Muscle of arm (tissue), 12 donors: ENCODE measurements around the gene FAM81A. TPM values are rescaled to one million over a fixed set of nuclear protein-coding genes. Genes with fewer than 3 reads are reported as not detected.

Source experiments
- DNase-seq: peaks from one replicate; pipeline ENCODE4 v3.0.0-alpha.2; 2013
- polyA plus RNA-seq, 12 donors: library from polyadenylated mRNA; unstranded; fragments of 120-200 nt; gene quantifications; one replicate each; pipeline ENCODE4 v1.2.1, GENCODE V29; 2013; ENCODE audit not compliant: insufficient read length in 12 of 12

Gene FAM81A
- polyA plus RNA-seq, 12 donors: 0.66 to 2.1 (median 1.2) TPM; not detected in 2

DNA sequence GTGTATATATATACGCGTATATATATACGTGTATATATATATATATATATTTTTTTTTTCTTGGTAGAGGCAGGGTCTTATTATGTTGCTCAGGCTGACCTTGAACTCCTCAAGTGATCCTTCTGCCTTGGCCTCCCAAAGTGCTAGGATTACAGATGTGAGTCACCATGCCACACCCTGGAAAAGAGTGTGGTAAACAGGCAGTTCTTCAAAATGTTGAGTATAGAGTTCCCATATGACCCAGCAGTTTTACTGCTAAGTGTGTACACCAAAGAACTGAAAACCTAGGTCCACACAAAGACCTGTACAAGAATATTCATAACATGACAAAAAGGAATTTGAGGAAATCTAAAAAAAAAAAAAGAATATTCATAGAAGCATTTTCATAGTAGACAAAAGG is 101.8 kb downstream of the FAM81A start:
- DNase-seq: no peak

DNA sequence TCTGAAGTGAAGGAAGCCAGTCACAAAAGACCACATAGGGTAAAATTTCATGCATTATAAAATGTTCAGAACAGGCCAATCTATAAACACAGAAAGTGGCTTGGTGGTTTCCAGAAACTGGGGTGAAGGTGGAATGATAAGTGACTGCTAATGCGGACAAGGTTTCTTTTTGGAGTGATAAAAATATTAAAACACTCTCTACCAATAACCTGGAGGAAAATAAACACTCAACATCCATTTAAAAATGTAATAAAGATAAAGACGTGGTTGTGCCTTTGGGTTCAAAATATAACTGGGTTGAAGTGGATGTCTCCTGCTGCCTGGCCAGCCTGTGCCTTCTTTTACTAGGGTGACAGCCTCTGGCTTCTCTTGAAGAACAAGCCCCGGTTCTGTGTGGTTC is 102.7 kb downstream of the FAM81A start:
- no peak for DNase-seq

DNA sequence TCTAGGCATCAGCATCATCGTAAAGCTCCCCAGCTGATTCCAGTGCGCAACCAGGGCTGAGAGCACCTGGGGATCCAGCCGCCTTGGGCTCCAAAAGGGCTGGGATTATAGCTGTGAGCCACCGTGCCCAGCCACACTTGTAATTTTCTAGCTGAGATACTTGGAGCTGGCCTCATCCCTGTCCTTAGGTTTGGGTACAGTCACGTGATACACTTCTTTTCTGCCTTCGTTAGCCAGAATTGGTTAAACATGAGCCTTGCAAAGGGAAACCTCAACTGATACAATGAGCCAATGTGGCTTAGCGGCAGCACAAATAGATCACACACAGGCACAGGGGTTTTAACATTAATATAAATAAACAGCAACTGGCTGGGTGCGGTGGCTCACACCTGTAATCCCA is 103.8 kb downstream of the FAM81A start:
- DNase-seq: no peak

DNA sequence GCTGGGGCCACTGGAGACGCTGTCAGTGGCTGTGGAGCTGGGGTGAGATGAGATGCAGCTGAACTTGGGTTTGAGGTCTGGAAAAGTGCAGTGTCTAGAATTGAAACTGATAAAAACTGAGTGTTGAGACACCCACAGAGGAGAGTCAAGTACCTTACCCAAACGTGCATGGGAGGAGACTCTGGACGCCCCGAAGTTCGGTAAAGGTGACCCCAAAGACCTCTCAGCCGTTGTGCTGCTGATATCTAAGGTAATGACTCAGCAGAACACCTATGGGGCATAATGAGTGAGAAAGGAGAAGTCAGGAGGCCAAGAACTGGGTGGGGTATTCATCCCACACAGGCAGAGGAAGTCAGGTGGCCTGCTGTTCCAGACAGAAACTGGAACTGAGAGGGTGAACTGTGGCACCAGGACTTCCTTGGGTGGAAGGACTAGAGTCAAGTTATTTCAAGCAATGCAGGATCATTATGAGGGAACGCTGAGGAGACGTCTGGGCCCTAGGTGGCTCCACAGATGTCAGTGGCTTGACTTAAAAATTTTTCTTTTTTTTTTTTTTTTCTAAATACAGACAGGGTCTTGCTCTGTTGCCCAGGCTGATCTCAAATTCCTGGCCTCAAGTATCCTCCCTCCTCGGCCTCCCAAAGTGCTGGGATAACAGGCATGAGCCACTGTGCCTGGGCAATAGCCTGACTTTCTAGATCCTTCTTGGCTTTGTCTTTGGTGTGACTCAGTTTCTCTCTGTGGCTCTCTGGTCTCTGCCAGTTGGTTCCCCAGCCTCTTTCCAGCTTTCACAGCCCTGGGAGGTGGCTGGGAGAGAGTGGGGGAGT is 105.9 kb downstream of the FAM81A start:
- DNase-seq: no peak

DNA sequence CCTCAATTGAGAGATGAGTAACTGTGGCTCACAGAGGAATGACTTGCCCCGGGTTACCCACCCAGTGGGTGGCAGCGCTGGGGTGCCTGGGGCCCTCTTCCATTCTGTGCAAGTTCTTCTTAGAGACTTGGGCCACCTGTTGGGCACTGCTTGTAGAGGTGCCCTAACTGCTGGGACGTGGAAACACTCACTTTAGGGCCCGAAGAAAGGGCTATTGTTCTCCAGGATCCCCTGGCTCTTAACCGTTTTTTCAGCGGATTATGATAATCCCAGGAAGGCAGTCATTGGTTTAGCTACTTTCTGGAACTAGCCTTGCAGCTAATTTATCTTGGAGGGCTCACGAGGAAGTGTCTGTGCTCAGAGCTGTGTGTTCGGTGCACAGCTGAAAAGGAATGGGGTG is 107.6 kb downstream of the FAM81A start:
- no peak for DNase-seq

DNA sequence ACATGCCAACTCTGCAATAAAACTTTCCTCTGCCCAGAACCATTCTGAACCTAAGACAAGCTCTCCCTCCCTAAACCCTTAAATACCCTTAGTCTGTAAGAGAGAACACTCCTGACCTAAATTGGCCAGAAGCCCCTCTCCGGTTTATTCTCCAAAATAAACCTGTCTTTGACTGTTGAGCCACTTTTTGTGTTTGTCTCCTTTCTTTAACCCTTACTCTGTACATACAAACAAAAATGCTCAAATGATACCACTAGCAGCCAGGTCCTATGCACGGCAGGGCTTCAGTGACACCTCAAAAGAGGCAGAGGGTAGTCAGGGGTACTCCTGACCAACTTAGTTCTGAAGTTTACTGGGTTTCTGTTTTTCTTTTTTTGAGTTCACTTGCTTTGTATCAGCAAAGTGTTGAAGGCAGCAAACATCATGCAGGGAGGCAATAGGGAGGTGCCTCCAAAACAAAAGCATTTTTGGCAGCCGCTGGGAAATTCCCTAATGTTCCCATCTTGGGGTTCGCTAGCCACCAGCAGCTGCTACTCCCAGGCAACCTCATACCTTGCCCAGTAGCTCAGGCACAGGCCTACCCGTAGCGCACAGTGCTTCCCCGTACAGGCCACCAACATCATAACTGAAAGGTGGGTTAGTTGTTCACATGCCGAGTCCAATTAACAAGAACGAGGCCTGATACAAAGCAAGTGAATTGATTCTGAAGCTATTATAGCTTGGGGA is 110.7 kb downstream of the FAM81A start:
- no peak for DNase-seq

DNA sequence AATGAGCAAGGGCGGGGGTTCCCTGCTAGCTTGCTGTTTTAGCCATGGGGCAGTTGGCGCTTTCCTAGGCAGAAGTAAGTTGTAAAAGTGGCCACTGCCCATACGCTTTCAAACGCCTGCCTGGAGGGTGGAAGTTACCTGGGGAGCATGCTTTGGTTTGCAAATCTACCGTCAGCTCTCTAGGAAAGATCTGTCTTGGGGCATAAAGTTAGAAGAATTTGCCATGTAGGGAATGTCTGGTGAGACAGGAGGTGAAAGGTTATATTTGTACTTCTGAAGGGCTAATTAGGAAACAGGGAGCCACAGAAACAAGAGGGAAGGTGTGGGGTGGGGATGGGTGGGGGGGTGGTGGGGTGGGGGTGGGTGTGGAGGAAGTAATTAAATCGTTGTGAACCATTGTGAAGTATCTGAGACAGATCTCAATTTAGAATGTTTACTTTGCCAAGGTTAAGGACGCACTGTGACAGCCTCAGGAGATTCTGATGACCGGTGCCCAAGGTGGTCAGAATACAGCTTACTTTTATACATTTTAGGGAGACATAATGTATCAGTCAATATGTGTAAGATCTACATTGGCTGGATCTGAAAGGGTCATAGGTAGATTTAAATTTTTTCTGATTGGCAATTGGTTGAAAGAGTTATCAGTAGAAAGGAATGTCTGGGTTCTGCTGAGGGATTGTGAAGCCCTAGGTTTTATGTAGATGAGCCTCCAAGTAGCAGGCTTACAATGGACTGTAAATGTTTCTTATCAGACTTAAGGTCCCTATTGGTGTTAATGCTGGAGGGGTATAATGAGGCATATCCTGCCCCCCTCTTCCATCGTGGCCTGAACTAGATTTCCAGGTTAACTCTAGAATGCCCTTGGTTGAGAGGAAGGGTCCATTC is 111.6 kb downstream of the FAM81A start:
- DNase-seq: no peak

DNA sequence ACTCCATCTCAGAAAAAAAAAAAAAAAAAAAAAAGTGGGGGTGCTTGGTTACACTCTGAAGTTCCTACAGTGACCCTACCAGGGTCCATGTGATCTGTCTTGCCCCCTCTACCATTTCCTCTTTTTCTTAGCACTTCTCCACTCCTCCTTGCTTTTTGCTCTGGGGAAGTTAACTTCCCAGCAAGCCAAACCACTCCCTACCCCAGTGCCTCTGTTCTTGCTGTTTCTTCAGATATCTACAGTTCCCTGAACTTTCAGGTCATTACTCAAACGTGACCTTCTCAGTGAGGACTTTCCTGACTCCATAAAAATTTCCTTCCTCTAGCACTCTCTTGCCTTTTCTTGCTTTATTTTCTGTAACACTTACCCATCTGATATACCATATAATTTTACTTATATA is 112.5 kb downstream of the FAM81A start:
- no peak for DNase-seq

DNA sequence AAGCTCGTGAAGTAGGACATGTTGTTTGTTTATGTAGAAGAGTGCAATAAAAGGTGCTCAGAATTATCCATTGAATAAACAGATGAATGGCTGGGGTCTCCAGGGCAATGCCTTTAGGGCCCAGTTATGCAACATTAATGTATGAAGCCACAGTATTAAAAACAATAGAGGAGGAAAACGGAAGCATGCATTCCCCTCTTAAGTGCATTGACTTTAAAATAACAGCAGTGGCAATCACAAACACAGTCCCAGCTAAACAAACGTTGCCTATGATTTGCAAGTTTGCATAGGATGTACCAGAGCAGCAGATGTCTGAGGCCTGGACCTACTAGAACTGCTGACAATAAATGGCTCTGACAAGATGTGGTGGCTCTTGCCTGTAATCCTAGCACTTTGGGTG is 113.0 kb downstream of the FAM81A start:
- DNase-seq: no peak

DNA sequence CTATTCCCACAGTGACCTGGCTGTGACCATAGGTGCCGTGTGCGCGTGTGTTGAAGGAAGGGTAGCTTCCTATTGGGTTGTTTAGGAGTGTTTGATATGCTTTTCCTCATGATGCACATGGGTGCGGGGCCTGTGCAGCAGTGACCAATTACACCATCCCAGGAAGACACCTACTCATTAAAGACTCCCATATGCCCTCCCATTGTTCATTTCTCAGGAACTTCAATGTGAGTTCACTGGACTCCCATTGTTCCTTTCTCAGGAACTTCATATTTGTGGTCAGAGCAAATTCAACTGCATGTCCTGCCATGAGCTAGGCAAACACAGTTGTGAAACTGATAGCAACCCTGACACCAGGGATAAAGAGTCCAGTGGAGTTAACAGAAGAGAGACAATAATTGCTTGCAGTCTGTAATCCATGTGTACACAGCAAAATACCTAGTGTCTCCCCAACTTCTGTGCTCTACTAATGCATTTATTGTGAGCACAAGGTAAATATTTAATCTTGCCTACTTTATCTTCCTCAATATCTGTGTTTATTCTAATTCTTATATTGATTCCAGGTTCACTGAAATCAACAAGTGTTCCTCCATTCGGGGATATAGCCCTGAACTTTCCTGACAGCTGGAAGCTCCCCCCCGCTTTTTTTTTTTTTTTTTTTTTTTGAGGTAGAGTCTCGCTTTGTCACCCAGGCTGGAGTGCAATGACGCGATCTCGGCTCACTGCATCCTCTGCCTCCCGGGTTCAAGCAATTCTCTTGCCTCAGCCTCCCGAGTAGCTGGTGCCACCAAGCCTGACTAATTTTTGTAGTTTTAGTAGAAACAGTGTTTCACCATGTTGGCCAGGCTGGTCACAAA is 116.1 kb downstream of the FAM81A start:
- DNase-seq: no peak

DNA sequence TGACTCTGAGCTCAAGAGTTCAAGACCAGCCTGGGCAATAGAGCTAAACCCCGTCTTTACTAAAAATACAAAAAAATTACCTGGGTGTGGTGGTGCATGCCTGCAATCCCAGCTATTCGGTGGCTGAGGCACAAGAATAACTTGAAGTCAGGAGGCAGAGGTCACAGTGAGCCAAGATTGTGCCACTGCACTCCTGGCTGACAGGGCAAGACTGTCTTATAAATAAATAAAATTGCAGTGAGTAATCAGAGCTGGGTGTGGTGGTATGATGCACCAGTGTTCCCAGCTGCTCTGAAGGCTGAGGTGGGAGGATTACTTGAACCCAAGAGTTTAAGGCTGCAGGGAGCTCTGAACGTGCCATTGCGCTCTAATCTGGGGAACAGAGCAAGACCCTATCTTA is 117.7 kb downstream of the FAM81A start:
- DNase-seq: no peak

DNA sequence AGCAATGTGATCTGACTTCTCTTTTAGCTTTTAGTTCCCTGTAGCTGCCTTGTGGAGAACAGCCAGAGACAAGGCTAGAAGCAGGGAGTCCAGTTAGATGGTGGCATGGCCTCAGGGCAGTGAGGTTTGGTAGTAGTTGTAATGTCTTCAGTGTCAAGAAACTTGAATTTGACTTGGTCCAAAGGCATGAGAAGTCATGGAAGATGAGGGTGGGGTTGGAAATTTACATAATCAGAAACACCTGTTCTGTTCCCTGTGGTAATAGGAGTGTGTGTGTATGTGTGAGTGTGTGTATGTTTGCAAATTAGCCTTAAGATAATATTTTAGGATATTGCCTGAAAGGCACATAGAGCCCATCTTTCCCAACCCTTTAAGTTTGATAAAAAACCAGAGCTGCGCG is 118.4 kb downstream of the FAM81A start:
- no peak for DNase-seq

DNA sequence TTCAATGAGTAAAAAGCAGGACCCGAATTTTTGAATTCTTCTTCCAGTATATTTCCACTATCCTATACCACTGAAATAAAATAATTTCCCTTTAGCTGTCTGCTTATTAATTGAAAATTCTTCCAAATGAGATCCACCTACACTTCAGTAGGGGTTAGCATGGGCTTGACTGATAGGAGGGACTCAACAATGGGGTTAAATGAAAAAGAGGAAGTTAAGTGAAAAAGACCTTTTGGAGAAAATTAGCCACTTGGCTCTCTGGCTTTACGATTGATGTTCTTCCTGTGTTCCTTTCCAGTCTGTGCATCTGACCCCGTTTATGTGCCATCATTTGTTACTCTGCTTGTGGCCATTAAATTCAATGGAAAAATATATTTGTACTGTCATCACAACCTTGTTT is 119.6 kb downstream of the FAM81A start:
- no peak for DNase-seq

DNA sequence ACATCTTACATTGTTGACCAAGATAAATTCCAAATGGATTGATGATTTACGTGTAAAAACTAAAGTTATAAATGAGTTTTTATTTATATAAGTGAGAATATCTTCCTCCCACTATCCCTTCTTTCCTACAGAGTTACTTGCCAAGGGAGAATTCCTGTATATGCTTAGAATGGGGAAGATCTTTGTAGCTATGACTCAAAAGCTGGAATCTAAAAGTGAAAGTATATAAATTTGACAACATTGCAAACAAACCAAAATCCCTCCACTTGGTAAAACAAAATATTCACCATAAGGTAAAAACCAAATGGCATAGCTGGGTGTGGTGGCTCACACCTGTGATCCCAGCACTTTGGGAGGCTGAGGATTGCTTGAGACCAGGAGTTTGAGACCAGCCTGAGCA is 120.9 kb downstream of the FAM81A start:
- no peak for DNase-seq

DNA sequence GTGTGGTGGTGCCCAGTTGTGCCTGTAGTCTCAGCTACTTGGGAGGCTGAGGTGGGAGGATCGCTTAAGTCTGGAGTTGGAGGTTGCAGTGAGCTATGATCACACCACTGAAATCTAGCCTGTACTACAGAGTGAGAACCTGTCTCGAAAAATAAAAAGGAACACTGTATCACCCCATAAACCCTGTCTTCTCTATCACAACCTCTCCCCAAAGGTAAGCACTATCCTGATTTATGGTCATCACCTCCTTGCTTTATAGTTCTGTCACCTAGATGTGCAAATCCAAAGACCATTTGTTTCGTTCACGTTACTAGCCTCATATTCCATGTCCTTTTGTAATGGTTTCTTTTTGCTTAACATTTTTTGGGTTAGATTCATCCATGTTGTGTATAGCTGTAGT is 123.6 kb downstream of the FAM81A start:
- DNase-seq: no peak

DNA sequence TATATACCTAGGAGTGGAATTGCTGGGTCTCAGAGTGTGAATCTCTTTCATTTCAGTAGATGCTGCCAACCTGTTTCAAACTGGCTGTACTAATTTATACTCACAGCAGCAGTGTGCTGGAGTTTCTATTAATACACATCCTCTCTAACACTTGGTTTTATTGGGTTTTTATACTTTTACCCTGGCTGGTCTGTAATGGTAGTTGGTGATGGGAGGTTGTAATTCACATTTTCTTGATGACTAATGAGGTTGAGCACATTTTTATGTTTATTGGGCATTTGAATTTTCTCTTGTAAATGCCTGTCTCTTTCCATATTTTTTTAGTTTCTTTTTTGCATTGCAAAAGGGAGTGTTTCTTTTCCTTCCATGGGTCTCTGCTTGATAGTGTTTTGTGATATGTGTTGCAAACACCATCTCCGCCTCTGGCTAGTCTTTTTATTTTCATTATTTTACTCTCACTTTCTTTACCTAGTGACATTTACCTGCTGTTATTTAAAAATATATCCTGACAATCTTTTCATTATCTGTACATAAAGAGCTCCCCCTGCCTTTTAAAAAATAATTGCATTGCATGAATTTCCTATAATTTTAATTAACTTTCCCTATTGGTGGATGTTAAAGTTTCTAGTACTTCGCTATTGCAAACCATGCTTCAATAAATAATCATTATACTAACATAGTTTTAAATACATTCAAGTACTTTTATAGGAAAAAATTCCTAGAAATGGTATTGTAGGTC is 124.6 kb downstream of the FAM81A start:
- DNase-seq: no peak

DNA sequence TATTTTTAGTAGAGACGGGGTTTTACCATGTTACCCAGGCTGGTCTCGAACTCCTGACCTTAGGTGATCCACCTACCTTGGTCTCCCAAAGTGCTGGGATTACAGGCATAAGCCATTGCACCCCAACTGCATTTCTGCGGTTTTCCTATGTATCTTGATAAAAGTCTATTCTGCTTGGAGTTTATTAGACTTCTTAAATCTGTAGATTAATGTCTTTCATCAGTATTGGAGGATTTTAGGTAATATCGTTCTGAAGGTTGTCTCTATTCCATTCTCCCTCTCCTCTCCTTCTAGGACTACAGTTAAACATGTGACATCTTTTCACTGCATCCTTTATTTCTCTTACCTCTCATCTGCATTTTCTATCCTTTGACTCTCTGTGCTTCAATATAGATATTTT is 127.3 kb downstream of the FAM81A start:
- DNase-seq: no peak

DNA sequence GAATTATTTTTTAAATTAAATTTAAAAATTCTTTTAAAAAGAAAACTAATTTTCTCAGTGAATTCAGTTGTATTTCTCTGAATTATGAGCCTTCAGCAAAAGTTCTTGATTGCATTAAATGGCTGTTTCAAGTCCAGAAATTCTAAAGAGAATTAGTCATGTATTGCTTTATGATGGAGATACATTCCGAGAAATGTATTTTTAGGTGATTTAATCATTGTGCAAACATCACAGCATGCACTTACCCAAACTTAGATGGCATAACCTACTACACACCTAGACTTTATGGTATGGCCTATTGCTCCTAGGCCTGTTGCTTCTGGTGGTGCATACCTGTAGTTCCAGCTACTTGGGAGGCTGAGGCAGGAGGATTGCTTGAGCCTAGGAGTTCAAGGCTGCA is 129.3 kb downstream of the FAM81A start:
- DNase-seq: no peak

DNA sequence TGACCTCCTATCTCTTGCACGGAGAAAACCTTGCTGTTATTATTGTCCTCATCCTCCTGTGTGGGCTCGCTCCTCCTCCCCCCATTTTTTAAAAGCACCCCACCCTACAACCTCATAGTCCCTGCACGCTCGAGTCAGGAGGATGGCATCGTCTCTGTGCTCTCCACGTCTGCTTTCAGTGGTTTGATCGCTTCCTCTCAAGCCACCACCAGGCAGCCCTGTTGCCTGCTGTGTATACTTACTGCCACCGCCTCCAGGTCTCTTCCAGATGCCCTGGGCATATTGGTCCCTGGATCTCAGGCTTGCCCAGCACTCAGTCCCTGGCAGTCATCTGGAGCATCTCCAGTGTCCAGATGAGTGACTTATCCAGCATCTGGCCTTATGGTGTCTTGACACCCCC is 131.5 kb downstream of the FAM81A start:
- no peak for DNase-seq

DNA sequence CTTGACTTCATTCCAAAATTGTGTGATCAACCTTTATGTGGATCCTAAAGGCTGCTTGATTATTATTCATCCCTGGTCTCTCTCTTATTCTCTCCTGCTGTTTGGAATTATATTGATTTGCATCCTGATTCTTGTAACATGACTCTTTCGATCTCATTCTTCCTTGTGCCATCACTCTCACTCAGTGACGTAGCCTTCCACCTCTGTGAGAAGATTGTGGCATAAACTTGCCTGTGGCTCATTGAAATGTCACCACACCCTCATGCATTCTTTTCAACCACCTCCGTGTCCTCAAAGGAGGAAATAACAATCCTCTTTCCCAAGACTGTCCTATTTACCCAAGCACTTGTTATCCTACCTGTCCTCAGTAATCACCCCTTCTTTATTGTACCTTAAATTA is 132.3 kb downstream of the FAM81A start:
- DNase-seq: no peak

DNA sequence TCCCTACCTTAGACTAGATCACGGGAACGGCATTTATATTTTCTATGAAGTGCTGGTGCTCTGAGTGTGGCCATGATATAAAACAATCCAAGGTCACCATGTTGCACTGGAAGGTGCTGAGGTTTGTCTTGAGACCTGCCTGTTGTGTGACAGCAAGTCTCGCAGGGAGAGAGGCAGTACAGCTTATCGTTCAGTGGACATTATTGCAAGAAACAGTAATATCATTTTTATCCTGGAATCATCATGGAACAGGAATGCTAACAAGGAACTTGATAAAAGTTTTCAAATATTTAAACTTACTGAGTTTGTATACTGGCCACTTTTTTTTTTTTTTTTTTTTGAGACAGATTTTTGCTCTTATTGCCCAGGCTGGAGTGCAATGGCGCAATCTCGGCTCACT is 133.6 kb downstream of the FAM81A start:
- no peak for DNase-seq
